ENCODE results near the gene KCNQ1.

DNA sequence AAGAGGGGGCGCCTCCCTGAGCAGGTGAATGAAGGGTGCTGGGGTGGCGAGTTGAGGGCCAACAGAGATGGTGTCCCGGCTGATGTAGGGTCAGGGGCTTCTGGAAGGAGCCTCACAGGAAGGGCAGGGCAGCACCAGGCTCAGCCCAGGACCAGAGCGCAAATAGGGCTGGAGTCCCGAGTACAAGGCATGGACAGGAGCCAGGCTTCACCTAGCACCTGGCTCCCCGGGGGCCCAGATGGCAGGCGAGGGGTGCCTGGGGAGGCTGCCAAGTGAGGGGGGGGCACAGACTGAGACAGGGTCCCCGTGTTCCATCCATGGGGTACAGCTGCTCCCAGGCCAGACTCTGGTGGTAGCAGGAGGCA lies 105.8 kb downstream of the KCNQ1 start:
- TF ChIP-seq KLF13 (tag; IDR thresholded peaks at IDR 0.05; ENCODE audit: borderline replicate concordance, low read depth) (no peak), ZNF253 (CRISPR knock-in tag; conservative IDR thresholded peaks at IDR 0.05) (no peak), CHD2 (IDR thresholded peaks at IDR 0.05; ENCODE audit: low read depth, low read length) (no peak), ZNF696 (CRISPR knock-in tag; conservative IDR thresholded peaks at IDR 0.05) (no peak), ZC3H4 (CRISPR knock-in tag; IDR thresholded peaks at IDR 0.05; ENCODE audit: borderline replicate concordance) (no peak)
- TF ChIP-seq, protein P1, sequence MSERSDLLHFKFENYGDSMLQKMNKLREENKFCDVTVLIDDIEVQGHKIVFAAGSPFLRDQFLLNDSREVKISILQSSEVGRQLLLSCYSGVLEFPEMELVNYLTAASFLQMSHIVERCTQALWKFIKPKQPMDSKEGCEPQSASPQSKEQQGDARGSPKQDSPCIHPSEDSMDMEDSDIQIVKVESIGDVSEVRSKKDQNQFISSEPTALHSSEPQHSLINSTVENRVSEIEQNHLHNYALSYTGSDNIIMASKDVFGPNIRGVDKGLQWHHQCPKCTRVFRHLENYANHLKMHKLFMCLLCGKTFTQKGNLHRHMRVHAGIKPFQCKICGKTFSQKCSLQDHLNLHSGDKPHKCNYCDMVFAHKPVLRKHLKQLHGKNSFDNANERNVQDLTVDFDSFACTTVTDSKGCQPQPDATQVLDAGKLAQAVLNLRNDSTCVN (CRISPR knock-in tag; IDR thresholded peaks at IDR 0.05): no peak
- TF ChIP-seq, protein P2, sequence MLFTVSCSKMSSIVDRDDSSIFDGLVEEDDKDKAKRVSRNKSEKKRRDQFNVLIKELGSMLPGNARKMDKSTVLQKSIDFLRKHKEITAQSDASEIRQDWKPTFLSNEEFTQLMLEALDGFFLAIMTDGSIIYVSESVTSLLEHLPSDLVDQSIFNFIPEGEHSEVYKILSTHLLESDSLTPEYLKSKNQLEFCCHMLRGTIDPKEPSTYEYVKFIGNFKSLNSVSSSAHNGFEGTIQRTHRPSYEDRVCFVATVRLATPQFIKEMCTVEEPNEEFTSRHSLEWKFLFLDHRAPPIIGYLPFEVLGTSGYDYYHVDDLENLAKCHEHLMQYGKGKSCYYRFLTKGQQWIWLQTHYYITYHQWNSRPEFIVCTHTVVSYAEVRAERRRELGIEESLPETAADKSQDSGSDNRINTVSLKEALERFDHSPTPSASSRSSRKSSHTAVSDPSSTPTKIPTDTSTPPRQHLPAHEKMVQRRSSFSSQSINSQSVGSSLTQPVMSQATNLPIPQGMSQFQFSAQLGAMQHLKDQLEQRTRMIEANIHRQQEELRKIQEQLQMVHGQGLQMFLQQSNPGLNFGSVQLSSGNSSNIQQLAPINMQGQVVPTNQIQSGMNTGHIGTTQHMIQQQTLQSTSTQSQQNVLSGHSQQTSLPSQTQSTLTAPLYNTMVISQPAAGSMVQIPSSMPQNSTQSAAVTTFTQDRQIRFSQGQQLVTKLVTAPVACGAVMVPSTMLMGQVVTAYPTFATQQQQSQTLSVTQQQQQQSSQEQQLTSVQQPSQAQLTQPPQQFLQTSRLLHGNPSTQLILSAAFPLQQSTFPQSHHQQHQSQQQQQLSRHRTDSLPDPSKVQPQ (CRISPR knock-in tag; IDR thresholded peaks at IDR 0.05; ENCODE audit: borderline replicate concordance): no peak
- TF ChIP-seq, protein P3, sequence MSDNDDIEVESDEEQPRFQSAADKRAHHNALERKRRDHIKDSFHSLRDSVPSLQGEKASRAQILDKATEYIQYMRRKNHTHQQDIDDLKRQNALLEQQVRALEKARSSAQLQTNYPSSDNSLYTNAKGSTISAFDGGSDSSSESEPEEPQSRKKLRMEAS (CRISPR knock-in tag; IDR thresholded peaks at IDR 0.05): no peak
- TF ChIP-seq, protein P4, sequence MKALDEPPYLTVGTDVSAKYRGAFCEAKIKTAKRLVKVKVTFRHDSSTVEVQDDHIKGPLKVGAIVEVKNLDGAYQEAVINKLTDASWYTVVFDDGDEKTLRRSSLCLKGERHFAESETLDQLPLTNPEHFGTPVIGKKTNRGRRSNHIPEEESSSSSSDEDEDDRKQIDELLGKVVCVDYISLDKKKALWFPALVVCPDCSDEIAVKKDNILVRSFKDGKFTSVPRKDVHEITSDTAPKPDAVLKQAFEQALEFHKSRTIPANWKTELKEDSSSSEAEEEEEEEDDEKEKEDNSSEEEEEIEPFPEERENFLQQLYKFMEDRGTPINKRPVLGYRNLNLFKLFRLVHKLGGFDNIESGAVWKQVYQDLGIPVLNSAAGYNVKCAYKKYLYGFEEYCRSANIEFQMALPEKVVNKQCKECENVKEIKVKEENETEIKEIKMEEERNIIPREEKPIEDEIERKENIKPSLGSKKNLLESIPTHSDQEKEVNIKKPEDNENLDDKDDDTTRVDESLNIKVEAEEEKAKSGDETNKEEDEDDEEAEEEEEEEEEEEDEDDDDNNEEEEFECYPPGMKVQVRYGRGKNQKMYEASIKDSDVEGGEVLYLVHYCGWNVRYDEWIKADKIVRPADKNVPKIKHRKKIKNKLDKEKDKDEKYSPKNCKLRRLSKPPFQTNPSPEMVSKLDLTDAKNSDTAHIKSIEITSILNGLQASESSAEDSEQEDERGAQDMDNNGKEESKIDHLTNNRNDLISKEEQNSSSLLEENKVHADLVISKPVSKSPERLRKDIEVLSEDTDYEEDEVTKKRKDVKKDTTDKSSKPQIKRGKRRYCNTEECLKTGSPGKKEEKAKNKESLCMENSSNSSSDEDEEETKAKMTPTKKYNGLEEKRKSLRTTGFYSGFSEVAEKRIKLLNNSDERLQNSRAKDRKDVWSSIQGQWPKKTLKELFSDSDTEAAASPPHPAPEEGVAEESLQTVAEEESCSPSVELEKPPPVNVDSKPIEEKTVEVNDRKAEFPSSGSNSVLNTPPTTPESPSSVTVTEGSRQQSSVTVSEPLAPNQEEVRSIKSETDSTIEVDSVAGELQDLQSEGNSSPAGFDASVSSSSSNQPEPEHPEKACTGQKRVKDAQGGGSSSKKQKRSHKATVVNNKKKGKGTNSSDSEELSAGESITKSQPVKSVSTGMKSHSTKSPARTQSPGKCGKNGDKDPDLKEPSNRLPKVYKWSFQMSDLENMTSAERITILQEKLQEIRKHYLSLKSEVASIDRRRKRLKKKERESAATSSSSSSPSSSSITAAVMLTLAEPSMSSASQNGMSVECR (CRISPR knock-in tag; IDR thresholded peaks at IDR 0.05): no peak
